ENCODE data around the gene SYN1.

The SYN1 gene

GRCh38 chrX:47572773-47573340, 46.8 kb downstream of the SYN1 start:
- DNase-seq (ENCODE audit: low read depth): no peak

- no peak for DNase-seq (ENCODE audit: low read depth)
Observed at GRCh38 chrX:47571896-47572295, 47.8 kb downstream of the SYN1 start.

- no peak for DNase-seq (ENCODE audit: low read depth)
Observed at GRCh38 chrX:47571215-47571614, 48.4 kb downstream of the SYN1 start.

GRCh38 chrX:47570794-47571193, 48.9 kb downstream of the SYN1 start:
- no peak for DNase-seq (ENCODE audit: low read depth)

GRCh38 chrX:47568656-47569295, 50.9 kb downstream of the SYN1 start:
- no peak for DNase-seq (ENCODE audit: low read depth)

GRCh38 chrX:47566841-47567240, 52.8 kb downstream of the SYN1 start:
- DNase-seq (ENCODE audit: low read depth): no peak

GRCh38 chrX:47564438-47565085, 55.1 kb downstream of the SYN1 start:
- no peak for DNase-seq (ENCODE audit: low read depth)

- no peak for DNase-seq (ENCODE audit: low read depth)
Observed at GRCh38 chrX:47563801-47564315, 55.8 kb downstream of the SYN1 start.

- DNase-seq (ENCODE audit: low read depth): no peak
Observed at GRCh38 chrX:47562615-47563243, 56.9 kb downstream of the SYN1 start.

GRCh38 chrX:47561659-47562151, 58.0 kb downstream of the SYN1 start:
- DNase-seq (ENCODE audit: low read depth): no peak

GRCh38 chrX:47560934-47561658, 58.6 kb downstream of the SYN1 start, which contains the start of gene ARAF:
ARAF (plus strand) TSS chrX:47561205; CDS start chrX:47562968, 1,763 bp downstream.
- peak; percentile 99 for DNase-seq (ENCODE audit: low read depth)

- no peak for DNase-seq (ENCODE audit: low read depth)
Observed at GRCh38 chrX:47560179-47560933, 59.3 kb downstream of the SYN1 start.

GRCh38 chrX:47558436-47558835, 61.2 kb downstream of the SYN1 start:
- no peak for DNase-seq (ENCODE audit: low read depth)

- peak; percentile 77 for DNase-seq (ENCODE audit: low read depth)
Observed at GRCh38 chrX:47556045-47556623, 63.5 kb downstream of the SYN1 start.

GRCh38 chrX:47543496-47543895, 76.2 kb downstream of the SYN1 start:
- DNase-seq (ENCODE audit: low read depth): no peak

GRCh38 chrX:47540754-47541538, 78.7 kb downstream of the SYN1 start:
- DNase-seq (ENCODE audit: low read depth): peak; percentile 40

- no peak for DNase-seq (ENCODE audit: low read depth)
Observed at GRCh38 chrX:47539860-47540259, 79.8 kb downstream of the SYN1 start.

- DNase-seq (ENCODE audit: low read depth): no peak
Observed at GRCh38 chrX:47530049-47530448, 89.6 kb downstream of the SYN1 start.

- DNase-seq (ENCODE audit: low read depth): no peak
Observed at GRCh38 chrX:47529548-47529947, 90.1 kb downstream of the SYN1 start.

GRCh38 chrX:47523713-47524166, 95.9 kb downstream of the SYN1 start:
- DNase-seq (ENCODE audit: low read depth): no peak
